GM19468 (cell line): ENCODE data around the gene SLC7A4.
A peak's percentile ranks its signal among the peaks of the same experiment; 100 is the strongest.
"Not testable (repeated sequence)": the region's sequence is repeated elsewhere in the genome, so short reads cannot be mapped to it uniquely, and the experiment has no call there.

ENCODE experiments used
- ATAC-seq: cut with Tn5 transposase; IDR thresholded peaks from one replicate; pipeline ENCODE4 v1.9.1; 2021; ENCODE audit warnings: mild to moderate bottlenecking, moderate library complexity, moderate number of reproducible peaks; ENCODE audit not compliant: unreplicated experiment; ENCODE audit errors: extremely low read depth

The SLC7A4 gene

GRCh38 chr22:21025763-21026755, 6.3 kb downstream of the SLC7A4 start:
- no peak for ATAC-seq

- no peak for ATAC-seq
Measured at GRCh38 chr22:21025266-21025665, 7.1 kb downstream of the SLC7A4 start.

- no peak for ATAC-seq
Measured at GRCh38 chr22:21022955-21023614, 9.3 kb downstream of the SLC7A4 start.

- no peak for ATAC-seq
Measured at GRCh38 chr22:21022507-21022906, 9.9 kb downstream of the SLC7A4 start.

DNA sequence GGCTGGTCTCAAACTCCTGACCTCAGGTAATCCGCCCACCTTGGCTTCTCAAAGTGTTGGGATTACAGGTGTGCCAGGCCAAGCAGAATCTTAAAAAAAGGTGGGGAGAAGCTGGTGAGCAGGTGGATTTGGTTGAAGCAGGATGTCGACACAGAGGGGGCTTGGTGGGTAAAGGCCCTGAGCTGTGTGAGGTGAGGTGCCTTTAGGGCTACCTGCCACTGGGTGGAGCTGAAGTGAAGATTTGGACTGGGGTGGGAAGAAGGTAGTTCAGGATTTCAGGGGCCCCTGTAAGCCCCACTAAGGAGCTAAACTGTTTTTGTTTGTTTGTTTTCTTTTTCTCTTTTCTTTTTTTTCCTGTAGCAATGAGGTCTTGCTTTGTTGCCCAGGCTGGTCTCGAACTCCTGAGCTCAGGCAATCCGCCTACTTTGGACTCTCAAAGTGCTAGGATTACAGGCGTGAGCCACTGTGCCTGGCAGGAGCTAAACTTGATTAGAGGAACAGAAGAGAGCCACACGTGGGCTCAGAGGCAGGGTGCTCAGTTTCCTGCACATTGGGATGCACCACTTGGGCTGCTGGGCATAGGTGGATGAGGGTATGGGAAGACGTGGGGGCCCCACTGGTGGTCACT, 11.4 kb downstream of the SLC7A4 start:
- ATAC-seq: no peak

DNA sequence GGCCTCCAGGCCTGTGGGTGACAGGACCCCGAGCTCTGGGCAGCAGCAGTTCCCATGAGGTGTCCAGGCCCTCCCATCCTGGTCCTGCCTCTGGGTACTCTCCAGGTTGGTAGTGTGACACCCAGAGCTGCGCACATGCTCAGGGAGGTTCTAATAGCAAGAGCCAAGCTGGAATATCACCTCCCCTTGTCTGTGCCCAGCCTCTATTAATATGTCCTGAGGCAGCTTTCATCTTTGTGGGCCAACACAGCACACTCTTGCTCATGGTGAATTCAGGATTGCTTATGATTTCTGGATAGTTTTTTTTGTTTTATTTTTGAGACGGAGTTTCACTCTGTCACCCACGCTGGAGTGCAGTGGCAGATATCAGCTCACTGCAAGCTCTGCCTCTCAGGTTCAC, 14.0 kb downstream of the SLC7A4 start:
- ATAC-seq: no peak

DNA sequence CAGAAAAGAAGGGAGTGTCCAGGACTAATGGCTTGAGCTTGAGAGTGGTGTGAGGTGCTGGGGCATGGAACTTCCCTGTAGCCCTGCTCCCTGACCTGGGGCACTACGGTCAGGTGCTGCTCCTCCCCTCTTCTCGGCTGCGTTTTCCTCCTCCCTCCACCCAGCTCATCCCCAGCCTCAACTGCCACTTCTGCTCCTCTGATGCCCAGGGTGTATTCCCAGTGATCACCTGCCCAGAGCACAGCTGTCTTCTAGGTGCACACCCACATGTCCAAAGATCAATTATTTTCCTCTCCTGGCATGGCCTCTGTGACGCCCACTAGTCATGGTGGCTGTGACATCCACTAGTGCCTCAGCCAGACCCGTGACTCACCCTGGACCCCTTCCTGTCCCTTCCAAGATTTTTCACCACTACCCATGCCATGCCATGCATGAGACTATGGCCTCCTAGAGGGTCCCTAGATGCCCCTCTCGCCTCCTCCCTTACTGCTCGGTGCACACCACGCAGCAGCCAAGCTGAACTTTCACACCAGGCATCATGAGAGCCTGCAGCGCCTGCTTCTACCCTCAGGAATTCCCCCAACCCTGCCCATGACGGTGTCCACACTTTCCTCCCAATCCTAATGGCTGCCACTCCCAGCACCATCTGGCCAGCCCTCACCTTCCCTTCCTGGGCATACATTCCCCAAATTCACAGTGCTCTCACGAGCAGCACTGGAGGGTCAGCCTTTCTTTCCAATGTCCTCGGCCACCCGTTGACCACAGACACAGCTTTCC, 15.5 kb downstream of the SLC7A4 start:
- ATAC-seq: no peak

- ATAC-seq: no peak
Measured at GRCh38 chr22:21015466-21016006, 16.8 kb downstream of the SLC7A4 start.

DNA sequence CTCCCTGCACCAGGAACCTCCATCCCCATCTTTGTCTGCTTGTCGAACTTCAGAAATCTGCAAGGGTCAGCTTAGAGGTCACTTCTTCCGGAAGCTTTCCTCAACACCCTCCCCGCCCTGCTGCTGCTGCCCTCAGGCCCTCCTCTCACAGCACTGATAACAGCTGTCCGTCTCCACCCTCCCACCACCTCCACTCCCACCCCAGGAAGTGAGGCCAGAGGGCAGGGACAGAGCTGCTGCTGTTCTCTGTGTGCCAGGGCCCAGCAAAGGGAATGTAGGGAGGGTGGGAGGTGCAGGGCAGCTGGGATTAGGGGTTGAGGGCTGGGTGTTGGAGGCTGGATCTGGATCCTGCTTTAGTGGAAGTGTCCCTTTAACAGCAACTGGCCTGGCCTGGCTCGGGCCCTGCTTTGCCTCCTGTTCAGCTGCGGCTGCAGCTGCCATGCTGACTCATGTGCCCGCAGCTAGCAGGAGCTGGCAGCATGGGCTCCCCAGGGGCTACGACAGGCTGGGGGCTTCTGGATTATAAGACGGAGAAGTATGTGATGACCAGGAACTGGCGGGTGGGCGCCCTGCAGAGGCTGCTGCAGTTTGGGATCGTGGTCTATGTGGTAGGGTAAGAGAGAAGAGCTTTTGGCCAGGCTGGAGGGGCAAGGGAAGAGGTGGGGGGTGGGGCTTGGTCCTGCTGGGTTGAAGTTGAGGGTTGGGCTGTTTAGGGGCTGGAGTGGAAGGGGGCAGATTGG, 17.5 kb downstream of the SLC7A4 start, which contains the start of gene P2RX6:
TSS of gene P2RX6 (plus strand) at position 440 of the 740 bp plus-strand sequence. CDS start at position 450, 10 bp downstream.
- ATAC-seq: no peak

GRCh38 chr22:21014202-21014725, 18.1 kb downstream of the SLC7A4 start:
- peak; percentile 64 for ATAC-seq

DNA sequence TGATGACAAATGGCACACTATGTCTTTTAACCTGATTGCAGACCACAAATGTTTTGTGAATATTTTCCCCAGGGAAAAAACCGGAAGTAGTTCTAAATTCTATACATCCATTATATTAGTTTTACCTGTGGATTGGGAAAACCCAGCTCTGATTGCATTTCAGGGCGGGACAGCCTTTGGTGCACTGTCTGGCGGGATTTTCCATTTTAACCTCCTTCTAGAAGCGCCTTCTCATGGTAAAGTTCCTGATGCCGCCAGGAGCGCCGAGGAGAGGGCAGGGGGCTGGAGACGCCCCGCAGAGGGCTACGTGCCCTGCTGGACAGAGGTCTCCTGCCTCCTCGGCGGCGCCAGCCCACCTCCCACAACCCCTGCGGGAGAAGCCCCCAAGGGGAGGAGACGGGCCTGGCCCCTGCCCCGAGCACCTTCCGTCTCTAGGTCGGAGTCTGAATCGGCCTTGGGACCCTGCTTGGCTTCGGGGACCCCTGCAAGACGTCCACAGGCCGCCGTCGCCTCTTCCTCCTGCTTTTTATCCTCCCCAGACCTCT, 18.6 kb downstream of the SLC7A4 start:
- ATAC-seq: no peak

- ATAC-seq: no peak
Measured at GRCh38 chr22:21012446-21013407, 19.6 kb downstream of the SLC7A4 start.

DNA sequence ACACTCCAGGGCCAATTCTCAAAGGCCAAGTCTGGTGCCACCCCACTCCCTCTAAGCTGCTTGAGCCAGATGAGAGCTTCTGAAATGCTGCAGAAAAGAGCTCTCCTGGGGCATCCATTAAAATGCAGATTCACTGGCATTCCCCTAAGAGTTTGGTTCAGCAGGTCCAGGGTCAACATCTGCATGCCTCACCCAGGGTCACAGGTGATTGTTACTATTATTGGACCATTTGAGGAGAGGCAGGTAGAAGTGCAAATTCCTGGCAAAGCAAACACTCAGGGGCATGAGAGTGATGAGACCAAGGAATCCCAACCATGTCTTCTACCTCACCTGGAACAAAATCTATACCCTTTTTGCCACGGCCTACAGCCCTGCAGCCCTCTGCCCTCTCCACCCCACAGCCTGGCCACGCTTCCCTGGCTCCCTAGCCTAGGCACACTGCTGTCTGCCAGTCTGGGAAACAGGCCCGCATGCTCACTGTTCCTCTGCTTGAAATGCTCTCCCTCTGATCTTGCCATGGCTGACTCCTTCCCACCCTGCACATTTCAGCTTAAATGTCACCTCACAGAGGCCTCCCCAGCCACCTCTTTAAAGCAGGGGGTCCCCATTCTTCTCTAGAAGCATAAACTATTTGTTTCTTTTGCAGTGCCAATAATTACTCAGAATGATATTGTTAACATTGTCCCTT, 21.8 kb downstream of the SLC7A4 start:
- no peak for ATAC-seq

DNA sequence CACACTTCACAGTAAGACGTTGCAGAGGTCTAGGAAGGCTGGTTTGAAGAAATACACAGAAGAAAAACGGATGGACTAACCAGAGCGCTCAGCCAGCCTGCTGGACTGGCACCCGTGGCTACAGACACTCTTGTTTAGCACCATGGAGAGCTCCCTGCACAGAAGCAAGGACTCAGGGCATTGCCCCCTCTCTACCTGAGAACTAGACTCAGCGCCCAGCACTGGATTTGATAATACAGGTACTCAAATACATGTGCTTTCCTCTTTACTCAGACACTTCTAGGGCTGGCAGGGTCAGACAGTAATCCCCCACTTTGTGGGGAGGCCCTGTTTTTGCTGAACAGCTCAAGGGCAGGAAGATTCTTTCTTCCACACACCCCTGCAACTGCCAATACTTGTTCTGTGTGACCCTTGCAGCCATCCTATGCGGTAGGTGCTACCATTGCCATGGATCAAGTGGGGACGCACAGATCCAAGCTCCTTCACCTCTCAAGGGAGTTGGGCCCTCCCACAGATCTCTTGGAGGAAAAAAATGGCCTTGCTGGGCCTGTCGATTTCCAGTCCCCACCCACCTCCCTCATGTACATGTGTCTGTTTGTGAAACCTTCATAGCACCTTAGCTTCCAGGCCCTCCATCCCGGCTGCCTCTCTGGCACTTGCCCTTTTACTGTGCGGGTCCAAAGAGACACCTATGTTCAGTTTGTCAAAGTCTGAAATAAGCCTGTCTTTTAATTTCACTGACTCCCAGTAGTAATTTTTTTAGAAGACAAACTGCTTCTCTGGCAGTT, 22.5 kb downstream of the SLC7A4 start:
- ATAC-seq: no peak

GRCh38 chr22:21009208-21009607, 23.2 kb downstream of the SLC7A4 start:
- not testable (repeated sequence) for ATAC-seq

GRCh38 chr22:21003782-21004181, 28.6 kb downstream of the SLC7A4 start:
- no peak for ATAC-seq
